ENCODE results near the gene LRP1.

GRCh38 chr12:57180321-57180989 is 52.2 kb downstream of the LRP1 start:
- TF ChIP-seq CTCF (conservative IDR thresholded peaks at IDR 0.05; ENCODE audit: low read depth in 2 of 2), result no peak
- no peak for TF ChIP-seq REST (IDR thresholded peaks at IDR 0.05; ENCODE audit: unreplicated experiment)
- TF ChIP-seq POLR2AphosphoS5 (IDR thresholded peaks at IDR 0.05; ENCODE audit: low read depth), result no peak
- TF ChIP-seq EZH2 (IDR thresholded peaks at IDR 0.05; ENCODE audit: low read depth, unreplicated experiment), result no peak
- TF ChIP-seq JUNB (IDR thresholded peaks at IDR 0.05; ENCODE audit: unreplicated experiment), result no peak
- no peak for TF ChIP-seq ETS1 (IDR thresholded peaks at IDR 0.05)
- no peak for TF ChIP-seq EZH2phosphoT487 (IDR thresholded peaks at IDR 0.05; ENCODE audit: unreplicated experiment)
- no peak for TF ChIP-seq ZNF331 (CRISPR knock-in tag; IDR thresholded peaks at IDR 0.05; ENCODE audit: low read depth)
- no peak for TF ChIP-seq CREB1 (CRISPR knock-in tag; IDR thresholded peaks at IDR 0.05; ENCODE audit: low read depth)
- TF ChIP-seq ZNF462 (CRISPR knock-in tag; IDR thresholded peaks at IDR 0.05), result no peak
- TF ChIP-seq NANOG (IDR thresholded peaks at IDR 0.05; ENCODE audit: borderline replicate concordance), result no peak
- TF ChIP-seq ZNF114 (CRISPR knock-in tag; IDR thresholded peaks at IDR 0.05), result no peak
